Mesenchymal stem cell (in vitro differentiated cells and primary cell): ENCODE data around the gene EDRF1.

Source experiments
- DNase-seq: peaks from one replicate; pipeline ENCODE4 v3.0.0-alpha.2; 2013
- H2AFZ ChIP-seq: one replicate; pipeline ENCODE4 v1.6.1; 2013; ENCODE audit warnings: low read depth, mild to moderate bottlenecking, control low read depth, inconsistent platforms, low read length, moderate library complexity
- H2AK5ac ChIP-seq: 2 replicates; pipeline ENCODE4 v1.6.1; 2013; ENCODE audit warnings: low read length, moderate library complexity, mild to moderate bottlenecking, inconsistent platforms; ENCODE audit not compliant: severe bottlenecking
- H2BK120ac ChIP-seq: one replicate; pipeline ENCODE4 v1.6.1; 2013; ENCODE audit warnings: low read depth, mild to moderate bottlenecking, inconsistent platforms, low read length, moderate library complexity
- H2BK12ac ChIP-seq, 2 experiments: one replicate each; pipeline ENCODE4 v1.6.1; 2013; ENCODE audit warnings: inconsistent platforms in 2 of 2, low read length in 2 of 2, mild to moderate bottlenecking in 2 of 2, moderate library complexity in 2 of 2, control low read depth in 1 of 2
- H2BK15ac ChIP-seq: one replicate; pipeline ENCODE4 v1.6.1; 2013; ENCODE audit warnings: mild to moderate bottlenecking, low read depth, inconsistent platforms; ENCODE audit not compliant: poor library complexity, severe bottlenecking
- H2BK5ac ChIP-seq: 2 replicates; pipeline ENCODE4 v1.6.1; 2013; ENCODE audit warnings: low read depth, mild to moderate bottlenecking, low read length, control low read depth, inconsistent platforms; ENCODE audit not compliant: poor library complexity, severe bottlenecking
- H3K14ac ChIP-seq, 2 experiments: one replicate each; pipeline ENCODE4 v1.6.1; 2013; ENCODE audit warnings: inconsistent platforms in 2 of 2, low read length in 2 of 2, control low read depth in 1 of 2, mild to moderate bottlenecking in 1 of 2, moderate library complexity in 1 of 2
- H3K18ac ChIP-seq, 2 experiments: one replicate each; pipeline ENCODE4 v1.6.1; 2013; ENCODE audit warnings: inconsistent platforms in 2 of 2, low read length in 2 of 2, control low read depth in 1 of 2, low read depth in 1 of 2, mild to moderate bottlenecking in 1 of 2
- H3K23ac ChIP-seq, 2 experiments: one replicate each; pipeline ENCODE4 v1.6.1; 2013; ENCODE audit warnings: inconsistent platforms in 2 of 2, low read length in 2 of 2, mild to moderate bottlenecking in 2 of 2, moderate library complexity in 2 of 2, control low read depth in 1 of 2
- H3K27ac ChIP-seq: 2 replicates; pipeline ENCODE4 v1.5.1; 2013; ENCODE audit warnings: mild to moderate bottlenecking, moderate library complexity, low read length, control low read depth, inconsistent platforms; ENCODE audit not compliant: poor library complexity, severe bottlenecking
- H3K27me3 ChIP-seq, 2 experiments: 2 replicates each; pipeline versions ENCODE4 v1.6.1 to v1.7.0; 2013; ENCODE audit warnings: low read length in 2 of 2, mild to moderate bottlenecking in 2 of 2, moderate library complexity in 2 of 2, control low read depth in 1 of 2, inconsistent platforms in 1 of 2; ENCODE audit not compliant: control insufficient read depth in 1 of 2, insufficient read depth in 1 of 2
- H3K36me3 ChIP-seq, 2 experiments: 2 replicates each; pipeline versions ENCODE4 v1.6.1 to v1.7.0; 2013; ENCODE audit warnings: low read length in 2 of 2, control low read depth in 1 of 2, inconsistent platforms in 1 of 2, low read depth in 1 of 2, mild to moderate bottlenecking in 1 of 2; ENCODE audit not compliant: insufficient read depth in 2 of 2, control insufficient read depth in 1 of 2
- H3K4ac ChIP-seq, 2 experiments: one replicate each; pipeline ENCODE4 v1.6.1; 2013; ENCODE audit warnings: inconsistent platforms in 2 of 2, low read length in 2 of 2, mild to moderate bottlenecking in 2 of 2, moderate library complexity in 2 of 2, control low read depth in 1 of 2, low read depth in 1 of 2
- H3K4me1 ChIP-seq: 2 replicates; pipeline ENCODE4 v1.6.1; 2013; ENCODE audit warnings: low read depth, low read length, control low read depth; ENCODE audit not compliant: control insufficient read depth, insufficient read depth
- H3K4me2 ChIP-seq: 2 replicates; pipeline ENCODE4 v1.6.1; 2013; ENCODE audit warnings: low read length, mild to moderate bottlenecking, inconsistent platforms; ENCODE audit not compliant: poor library complexity, severe bottlenecking
- H3K4me3 ChIP-seq, 2 experiments: 2 replicates each; pipeline versions ENCODE4 v1.5.1 to v1.7.0; 2013; ENCODE audit warnings: low read length in 2 of 2, mild to moderate bottlenecking in 2 of 2, control low read depth in 1 of 2, low read depth in 1 of 2; ENCODE audit not compliant: insufficient read depth in 1 of 2
- H3K79me1 ChIP-seq: replicated peaks from 2 replicates; pipeline ENCODE4 v1.6.1; 2013; ENCODE audit warnings: mild to moderate bottlenecking, control low read depth, low read length, inconsistent platforms; ENCODE audit not compliant: poor library complexity, severe bottlenecking
- H3K9ac ChIP-seq: 2 replicates; pipeline ENCODE4 v1.7.0; 2013; ENCODE audit warnings: mild to moderate bottlenecking, low read length, moderate library complexity
- H3K9me3 ChIP-seq: 2 replicates; pipeline ENCODE4 v1.7.0; 2013; ENCODE audit warnings: mild to moderate bottlenecking, low read length; ENCODE audit not compliant: control insufficient read depth
- H4K8ac ChIP-seq: one replicate; pipeline ENCODE4 v1.6.1; 2013; ENCODE audit warnings: inconsistent platforms, mild to moderate bottlenecking, low read length, moderate library complexity
- H4K91ac ChIP-seq: one replicate; pipeline ENCODE4 v1.6.1; 2013; ENCODE audit warnings: mild to moderate bottlenecking, low read length, inconsistent platforms
- WGBS: methylation state at CpG from one replicate; pipeline ENCODE4 v1.1.7; 2013; ENCODE audit warnings: mixed read lengths; 5-methylcytosine and 5-hydroxymethylcytosine counted together

EDRF1 gene

DNA sequence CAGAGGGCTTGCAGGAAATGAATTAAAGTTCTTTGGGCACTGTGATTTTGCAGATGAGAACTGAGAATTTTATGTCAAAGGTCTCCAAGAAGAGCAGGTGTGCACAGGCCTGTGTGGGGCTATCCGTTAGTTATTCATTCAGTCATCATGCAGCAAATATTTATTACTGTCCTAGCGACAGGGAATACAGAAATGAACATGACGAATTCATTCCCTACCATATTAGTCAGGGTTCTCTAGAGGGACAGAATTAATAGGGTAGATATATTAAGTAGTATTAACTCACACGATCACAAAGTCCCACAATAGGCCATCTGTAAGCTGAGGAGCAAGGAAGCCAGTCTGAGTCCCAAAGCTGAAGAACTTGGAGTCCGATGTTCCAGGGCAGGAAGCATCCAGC lies 59.0 kb downstream of the EDRF1 start:
- Histone ChIP-seq H3K23ac (no peak overlapping the region), H3K18ac (no peak overlapping the region), H2AK5ac (no peak overlapping the region), H4K91ac (no peak overlapping the region), H2BK120ac (no peak overlapping the region), H2BK5ac (no peak overlapping the region), H3K79me1 (no peaks in the 10 kb centered on the region), H3K4ac (no peak overlapping the region), H3K4me3 (no peak overlapping the region), H3K27ac (no peak overlapping the region), H2BK12ac (no peak overlapping the region), H3K36me3 (no peaks in the 10 kb centered on the region), H3K14ac (no peak overlapping the region), H3K9me3 (no peaks in the 10 kb centered on the region), H3K27me3 (peaks cover 13 to 19% of the 10 kb centered on the region in 2 experiments), H3K4me1 (peaks cover 4% of the 10 kb centered on the region), H2BK15ac (no peak overlapping the region), H3K4me2 (no peak overlapping the region), H4K8ac (no peak overlapping the region), H2AFZ (no peak overlapping the region), H3K9ac (no peak overlapping the region)
- no peak for DNase-seq
- WGBS = 94% methylated on average over 2 of the region's 5 CpGs

DNA sequence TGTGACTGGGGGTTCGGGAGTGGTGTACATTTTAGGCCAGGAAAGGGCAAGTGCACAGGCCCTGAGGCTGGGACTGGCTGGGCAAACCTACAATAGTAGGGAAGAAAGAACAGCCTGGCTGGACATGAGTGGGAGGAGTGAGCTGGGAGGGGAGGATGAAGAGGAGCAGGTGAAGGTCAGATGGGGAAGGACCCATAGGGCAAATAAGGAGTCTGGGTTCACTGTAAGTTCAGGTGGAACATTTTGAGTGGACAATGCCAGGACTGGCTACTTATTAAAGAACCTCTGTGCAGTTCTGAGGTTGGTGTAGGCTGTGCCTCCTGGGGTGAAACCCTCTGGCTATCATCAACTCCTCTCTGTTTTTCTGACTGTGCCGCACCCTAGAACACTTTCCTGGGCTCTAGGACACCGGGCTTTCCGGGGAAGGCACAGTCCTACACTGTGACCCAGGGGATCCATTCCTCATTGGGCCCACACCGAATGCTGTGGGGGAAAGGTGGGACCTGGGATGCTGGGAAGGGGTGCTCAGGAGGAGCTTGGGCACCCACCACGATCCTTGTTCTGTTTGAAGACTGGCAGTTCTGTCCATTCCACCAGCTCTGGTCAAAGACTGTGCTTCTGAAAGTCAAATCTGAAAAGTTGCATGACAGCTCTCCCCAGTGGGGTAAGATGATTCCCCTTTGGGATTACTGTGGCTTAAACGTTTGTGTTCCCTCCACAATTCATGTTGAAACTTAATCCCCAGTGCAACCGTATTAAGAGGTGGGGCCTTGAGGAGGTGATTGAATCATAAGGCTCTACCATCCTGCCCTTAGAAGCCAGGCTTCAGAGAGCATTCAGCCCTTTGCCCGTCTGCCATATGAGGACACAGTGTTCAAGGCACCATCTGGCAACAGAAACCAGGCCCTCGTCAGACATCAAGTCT lies 60.2 kb downstream of the EDRF1 start:
- H2BK120ac ChIP-seq = no peak overlapping the region
- peaks cover 2% of the 10 kb centered on the region for H3K4me1 ChIP-seq
- H3K79me1 ChIP-seq = no peaks in the 10 kb centered on the region
- no peak overlapping the region for H3K27ac ChIP-seq
- peaks cover 13 to 19% of the 10 kb centered on the region in 2 experiments for H3K27me3 ChIP-seq
- no peak overlapping the region for H2BK5ac ChIP-seq
- DNase-seq = no peak
- no peaks in the 10 kb centered on the region for H3K36me3 ChIP-seq
- 92% methylated on average over 9 of the region's 10 CpGs for WGBS
- no peaks in the 10 kb centered on the region for H3K9me3 ChIP-seq
- H3K23ac ChIP-seq = no peak overlapping the region
- H3K4ac ChIP-seq = no peak overlapping the region
- H3K9ac ChIP-seq = no peak overlapping the region
- H3K18ac ChIP-seq = no peak overlapping the region
- H2BK12ac ChIP-seq = no peak overlapping the region
- no peak overlapping the region for H4K8ac ChIP-seq
- H3K4me3 ChIP-seq = no peak overlapping the region
- no peak overlapping the region for H3K14ac ChIP-seq
- H4K91ac ChIP-seq = no peak overlapping the region
- H2BK15ac ChIP-seq = no peak overlapping the region
- no peak overlapping the region for H2AK5ac ChIP-seq
- H2AFZ ChIP-seq = no peak overlapping the region
- no peak overlapping the region for H3K4me2 ChIP-seq

- Histone ChIP-seq H3K27me3 (peaks cover 8 to 16% of the 10 kb centered on the region in 2 experiments), H3K14ac (no peak overlapping the region), H2AFZ (no peak overlapping the region), H3K27ac (no peak overlapping the region), H2AK5ac (no peak overlapping the region), H2BK15ac (no peak overlapping the region), H3K18ac (no peak overlapping the region), H2BK120ac (no peak overlapping the region), H3K23ac (no peak overlapping the region), H3K4me1 (peaks cover 2% of the 10 kb centered on the region), H2BK5ac (no peak overlapping the region), H3K4me3 (no peak overlapping the region), H2BK12ac (no peak overlapping the region), H3K9ac (no peak overlapping the region), H4K91ac (no peak overlapping the region), H3K4ac (no peak overlapping the region), H3K36me3 (no peaks in the 10 kb centered on the region), H3K9me3 (no peaks in the 10 kb centered on the region), H3K4me2 (no peak overlapping the region), H3K79me1 (no peaks in the 10 kb centered on the region), H4K8ac (no peak overlapping the region)
- DNase-seq = no peak
- 93% methylated on average over 8 of the region's 8 CpGs for WGBS
Observed at GRCh38 chr10:125781374-125781773, 61.9 kb downstream of the EDRF1 start.

DNA sequence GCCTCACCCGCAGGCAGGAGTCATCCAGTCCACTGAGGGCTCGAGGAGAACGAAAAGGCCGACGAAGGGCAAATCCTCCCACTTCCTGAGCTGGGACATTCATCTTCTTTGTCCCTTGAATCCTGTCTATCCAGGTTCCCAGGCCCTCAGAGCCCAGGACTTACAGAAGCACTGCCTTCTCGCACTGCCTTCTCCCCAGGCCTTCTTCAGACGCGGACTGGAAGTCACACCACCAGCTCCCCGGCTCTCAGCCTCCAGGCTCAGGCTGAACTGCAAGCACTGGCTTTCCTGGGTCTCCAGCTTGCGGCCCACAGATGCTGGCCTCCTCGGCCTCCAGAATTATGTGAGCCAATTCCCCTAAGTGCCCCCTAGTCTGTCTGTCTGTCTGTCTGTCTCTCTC lies 62.5 kb downstream of the EDRF1 start:
- no peak for DNase-seq
- peaks cover 5% of the 10 kb centered on the region for H3K4me1 ChIP-seq
- H4K91ac ChIP-seq = no peak overlapping the region
- 88% methylated on average over 11 of the region's 11 CpGs for WGBS
- H3K18ac ChIP-seq = no peak overlapping the region
- no peak overlapping the region for H3K9ac ChIP-seq
- H3K27ac ChIP-seq = no peak overlapping the region
- H3K9me3 ChIP-seq = no peaks in the 10 kb centered on the region
- no peak overlapping the region for H2BK12ac ChIP-seq
- no peak overlapping the region for H3K4ac ChIP-seq
- no peak overlapping the region for H2AK5ac ChIP-seq
- peaks cover 4 to 16% of the 10 kb centered on the region in 2 experiments for H3K27me3 ChIP-seq
- no peak overlapping the region for H2AFZ ChIP-seq
- no peak overlapping the region for H3K4me3 ChIP-seq
- H2BK5ac ChIP-seq = no peak overlapping the region
- H3K23ac ChIP-seq = no peak overlapping the region
- no peak overlapping the region for H3K4me2 ChIP-seq
- peaks cover 0 to under 1% of the 10 kb centered on the region in 2 experiments for H3K36me3 ChIP-seq
- no peak overlapping the region for H2BK120ac ChIP-seq
- no peak overlapping the region for H3K14ac ChIP-seq
- H3K79me1 ChIP-seq = no peaks in the 10 kb centered on the region
- H2BK15ac ChIP-seq = no peak overlapping the region
- H4K8ac ChIP-seq = no peak overlapping the region
